ENCODE measurements around the gene WBP2NL.

WBP2NL gene

DNA sequence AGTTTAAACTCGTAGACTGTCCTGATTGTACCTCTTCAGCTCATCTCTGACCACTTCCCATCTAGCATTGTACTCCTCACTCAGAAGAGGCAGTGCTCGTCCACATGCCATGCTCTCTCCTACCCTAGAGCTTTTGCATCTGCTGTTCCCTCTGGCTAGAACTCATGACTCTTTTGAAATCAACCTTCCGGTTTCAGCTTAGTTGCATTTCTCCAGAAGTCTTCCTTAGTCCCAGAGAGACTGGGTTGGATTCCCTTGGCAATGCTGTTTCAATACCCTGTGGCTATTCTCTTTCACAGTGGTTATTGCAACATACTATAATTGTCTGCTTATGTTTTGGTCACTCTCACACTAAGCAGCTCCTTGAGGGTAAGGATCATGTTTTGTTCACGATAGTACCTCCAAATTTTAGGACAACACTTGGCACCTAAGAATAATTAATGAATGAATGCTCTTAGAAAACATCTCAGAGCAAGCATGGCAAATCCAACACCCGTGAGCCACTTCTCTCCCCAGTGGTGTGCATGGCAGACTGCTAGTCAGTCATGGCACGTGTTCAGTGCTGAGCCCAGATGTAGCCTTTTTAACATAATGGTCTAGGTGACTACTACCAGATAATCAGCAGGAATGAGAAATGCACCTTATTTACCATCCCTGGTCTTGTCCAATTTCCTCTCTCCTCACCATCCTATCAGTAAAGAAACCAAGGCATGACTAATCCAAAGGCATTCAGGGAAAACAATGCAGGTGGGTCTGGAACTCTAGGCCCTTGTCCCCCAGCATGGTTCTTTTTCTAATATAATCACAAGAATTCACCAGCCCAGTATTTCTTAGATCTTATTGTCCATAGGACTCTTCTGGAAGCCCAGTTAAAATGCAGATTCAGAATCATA, 14.8 kb upstream of the WBP2NL start:
- Histone ChIP-seq H3K9me2 (replicated peaks; ENCODE audit: insufficient read depth, low read length) (no peaks in the 10 kb centered on the region), H3K4me1 (ENCODE audit: low read length) (no peaks in the 10 kb centered on the region), H3K4me3 (ENCODE audit: low read length) (no peak overlapping the region), H3K4me2 (ENCODE audit: low read depth, low read length) (no peak overlapping the region), H3K27me3 (replicated peaks; ENCODE audit: insufficient read depth, low read length) (no peaks in the 10 kb centered on the region), H3K9me3 (replicated peaks; ENCODE audit: insufficient read depth, low read length) (no peaks in the 10 kb centered on the region), H4K20me1 (ENCODE audit: insufficient read depth, low read length) (no peaks in the 10 kb centered on the region), H3F3A (ENCODE audit: insufficient read depth, low read length) (no peaks in the 10 kb centered on the region), H3K27ac (ENCODE audit: low read length) (no peak overlapping the region), H3K9ac (ENCODE audit: low read length) (no peak overlapping the region), H3K79me2 (ENCODE audit: low read length) (no peaks in the 10 kb centered on the region), H3K36me3 (replicated peaks; ENCODE audit: insufficient read depth, low read length) (no peaks in the 10 kb centered on the region), H2AFZ (ENCODE audit: low read length) (no peak overlapping the region)
- DNase-seq: no peak
- no peak for TF ChIP-seq EZH2phosphoT487 (IDR thresholded peaks at IDR 0.05; ENCODE audit: low read length)
- TF ChIP-seq, protein P1, sequence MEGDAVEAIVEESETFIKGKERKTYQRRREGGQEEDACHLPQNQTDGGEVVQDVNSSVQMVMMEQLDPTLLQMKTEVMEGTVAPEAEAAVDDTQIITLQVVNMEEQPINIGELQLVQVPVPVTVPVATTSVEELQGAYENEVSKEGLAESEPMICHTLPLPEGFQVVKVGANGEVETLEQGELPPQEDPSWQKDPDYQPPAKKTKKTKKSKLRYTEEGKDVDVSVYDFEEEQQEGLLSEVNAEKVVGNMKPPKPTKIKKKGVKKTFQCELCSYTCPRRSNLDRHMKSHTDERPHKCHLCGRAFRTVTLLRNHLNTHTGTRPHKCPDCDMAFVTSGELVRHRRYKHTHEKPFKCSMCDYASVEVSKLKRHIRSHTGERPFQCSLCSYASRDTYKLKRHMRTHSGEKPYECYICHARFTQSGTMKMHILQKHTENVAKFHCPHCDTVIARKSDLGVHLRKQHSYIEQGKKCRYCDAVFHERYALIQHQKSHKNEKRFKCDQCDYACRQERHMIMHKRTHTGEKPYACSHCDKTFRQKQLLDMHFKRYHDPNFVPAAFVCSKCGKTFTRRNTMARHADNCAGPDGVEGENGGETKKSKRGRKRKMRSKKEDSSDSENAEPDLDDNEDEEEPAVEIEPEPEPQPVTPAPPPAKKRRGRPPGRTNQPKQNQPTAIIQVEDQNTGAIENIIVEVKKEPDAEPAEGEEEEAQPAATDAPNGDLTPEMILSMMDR (IDR thresholded peaks at IDR 0.05; ENCODE audit: low read length): no peak
- no peak for TF ChIP-seq EZH2 (optimal IDR thresholded peaks at IDR 0.05; ENCODE audit: low read depth, low read length)

DNA sequence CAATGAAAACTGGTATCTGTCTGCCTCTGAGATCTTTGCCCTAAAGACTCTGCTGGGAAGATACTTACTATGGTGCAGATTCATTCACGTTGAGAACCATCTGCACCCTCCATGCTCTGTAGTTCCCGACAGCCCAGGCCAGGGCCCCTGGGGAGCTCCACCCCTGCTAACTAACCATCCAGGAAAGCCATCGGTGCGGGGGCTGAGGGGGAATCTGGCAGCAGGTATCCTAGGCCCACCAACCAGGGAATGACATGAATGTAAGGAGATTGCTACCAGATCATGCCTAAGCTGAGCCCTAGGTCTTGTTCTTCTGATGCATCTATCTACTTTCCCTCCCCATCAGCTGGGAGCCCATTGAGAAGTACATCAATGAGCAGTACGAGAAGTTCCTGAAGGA, 11.3 kb upstream of the WBP2NL start:
- no peaks in the 10 kb centered on the region for H3K4me1 ChIP-seq (ENCODE audit: low read length)
- H3K36me3 ChIP-seq (replicated peaks; ENCODE audit: insufficient read depth, low read length): no peaks in the 10 kb centered on the region
- H3K27me3 ChIP-seq (replicated peaks; ENCODE audit: insufficient read depth, low read length): no peaks in the 10 kb centered on the region
- H3K9me3 ChIP-seq (replicated peaks; ENCODE audit: insufficient read depth, low read length): no peaks in the 10 kb centered on the region
- H3K4me3 ChIP-seq (ENCODE audit: low read length): no peak overlapping the region
- no peaks in the 10 kb centered on the region for H3F3A ChIP-seq (ENCODE audit: insufficient read depth, low read length)
- no peak overlapping the region for H3K27ac ChIP-seq (ENCODE audit: low read length)
- no peaks in the 10 kb centered on the region for H4K20me1 ChIP-seq (ENCODE audit: insufficient read depth, low read length)
- no peak overlapping the region for H3K9ac ChIP-seq (ENCODE audit: low read length)
- H2AFZ ChIP-seq (ENCODE audit: low read length): no peak overlapping the region
- H3K9me2 ChIP-seq (replicated peaks; ENCODE audit: insufficient read depth, low read length): no peaks in the 10 kb centered on the region
- no peaks in the 10 kb centered on the region for H3K79me2 ChIP-seq (ENCODE audit: low read length)
- TF ChIP-seq, protein P1 (IDR thresholded peaks at IDR 0.05; ENCODE audit: low read length): no peak
- H3K4me2 ChIP-seq (ENCODE audit: low read depth, low read length): no peak overlapping the region
- DNase-seq: no peak

GRCh38 chr22:41989246-41989645, 9.3 kb upstream of the WBP2NL start:
- H2AFZ ChIP-seq (ENCODE audit: low read length): no peak overlapping the region
- no peak for DNase-seq
- H3K4me1 ChIP-seq (ENCODE audit: low read length): no peaks in the 10 kb centered on the region
- no peaks in the 10 kb centered on the region for H3K9me2 ChIP-seq (replicated peaks; ENCODE audit: insufficient read depth, low read length)
- H3K79me2 ChIP-seq (ENCODE audit: low read length): no peaks in the 10 kb centered on the region
- H3K4me2 ChIP-seq (ENCODE audit: low read depth, low read length): no peak overlapping the region
- H3F3A ChIP-seq (ENCODE audit: insufficient read depth, low read length): no peaks in the 10 kb centered on the region
- H4K20me1 ChIP-seq (ENCODE audit: insufficient read depth, low read length): no peaks in the 10 kb centered on the region
- H3K27ac ChIP-seq (ENCODE audit: low read length): no peak overlapping the region
- H3K36me3 ChIP-seq (replicated peaks; ENCODE audit: insufficient read depth, low read length): no peaks in the 10 kb centered on the region
- no peak overlapping the region for H3K4me3 ChIP-seq (ENCODE audit: low read length)
- H3K9me3 ChIP-seq (replicated peaks; ENCODE audit: insufficient read depth, low read length): no peaks in the 10 kb centered on the region
- TF ChIP-seq EZH2phosphoT487 (IDR thresholded peaks at IDR 0.05; ENCODE audit: low read length) (no peak), EZH2 (optimal IDR thresholded peaks at IDR 0.05; ENCODE audit: low read depth, low read length) (no peak)
- TF ChIP-seq, protein P1 (IDR thresholded peaks at IDR 0.05; ENCODE audit: low read length): no peak
- no peak overlapping the region for H3K9ac ChIP-seq (ENCODE audit: low read length)
- no peaks in the 10 kb centered on the region for H3K27me3 ChIP-seq (replicated peaks; ENCODE audit: insufficient read depth, low read length)
